Endothelial cell (in vitro differentiated cells): ENCODE data around the gene S100A2. TPM values are rescaled to one million over a fixed set of nuclear protein-coding genes. Genes with fewer than 3 reads are reported as not detected.

Experiments used
- DNase-seq: peaks from one replicate; pipeline ENCODE4 v3.0.0; 2021; ENCODE audit warnings: low spot score
- H3K27ac Mint-ChIP-seq: one replicate; pipeline ENCODE4 v1.8.0; 2021; ENCODE audit warnings: mixed read lengths, inconsistent platforms; ENCODE audit not compliant: unreplicated experiment
- H3K27me3 Mint-ChIP-seq: one replicate; pipeline ENCODE4 v1.8.0; 2021; ENCODE audit warnings: mild to moderate bottlenecking, moderate library complexity, mixed read lengths, inconsistent platforms; ENCODE audit not compliant: unreplicated experiment
- H3K36me3 Mint-ChIP-seq: one replicate; pipeline ENCODE4 v1.8.0; 2021; ENCODE audit warnings: mild to moderate bottlenecking, low read depth, mixed read lengths, inconsistent platforms; ENCODE audit not compliant: unreplicated experiment
- H3K4me1 Mint-ChIP-seq: one replicate; pipeline ENCODE4 v1.8.0; 2021; ENCODE audit warnings: mild to moderate bottlenecking, mixed read lengths, inconsistent platforms; ENCODE audit not compliant: unreplicated experiment
- H3K4me3 Mint-ChIP-seq: one replicate; pipeline ENCODE4 v1.8.0; 2021; ENCODE audit warnings: mild to moderate bottlenecking, mixed read lengths, inconsistent platforms; ENCODE audit not compliant: unreplicated experiment
- H3K9me3 Mint-ChIP-seq: one replicate; pipeline ENCODE4 v1.8.0; 2021; ENCODE audit warnings: mixed read lengths, inconsistent platforms; ENCODE audit not compliant: unreplicated experiment
- CTCF ChIP-seq: fragments of 200-600 bp; sonication (generic); IDR thresholded peaks from one replicate; pipeline ENCODE4 v1.5.0; 2021; ENCODE audit warnings: antibody characterized with exemption; ENCODE audit not compliant: unreplicated experiment
- total RNA-seq: library from RNA; stranded (reverse); fragmentation: NEBNext Ultra II Directional; extraction: Animal tissue kit (Norgen Biotek cat#: 25700); gene quantifications from one replicate; pipeline ENCODE4 v1.2.1, GENCODE V29; 2021; ENCODE audit not compliant: unreplicated experiment

Gene S100A2
- total RNA-seq, 1 donor from 2014 or later = not detected

DNA sequence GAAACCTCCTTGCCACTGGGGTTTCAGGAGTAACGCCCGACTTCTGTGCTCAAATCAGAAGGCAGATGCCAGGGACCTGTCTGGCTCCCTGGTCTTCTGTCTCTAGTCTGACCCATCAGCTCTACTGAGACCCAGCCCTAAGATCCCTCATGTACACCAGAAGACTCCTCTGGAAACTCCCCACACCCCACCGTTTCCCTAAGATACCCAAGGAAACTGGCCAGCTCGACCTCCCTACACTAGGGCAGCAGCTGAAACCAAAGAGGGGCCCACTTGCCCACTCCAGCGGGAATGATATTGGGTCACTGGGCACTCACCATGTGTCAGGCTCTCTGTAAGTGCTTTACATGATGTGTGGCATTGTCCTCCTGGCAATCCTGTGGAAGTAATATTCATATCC, 47.8 kb upstream of the S100A2 start:
- no peak for DNase-seq
- H3K9me3 Mint-ChIP-seq = no peaks in the 10 kb centered on the region
- no peak overlapping the region for H3K27ac Mint-ChIP-seq
- peaks cover 8% of the 10 kb centered on the region for H3K36me3 Mint-ChIP-seq
- TF ChIP-seq CTCF = no peak
- peaks cover 25% of the 10 kb centered on the region for H3K27me3 Mint-ChIP-seq
- H3K4me1 Mint-ChIP-seq = peaks cover 38% of the 10 kb centered on the region
- H3K4me3 Mint-ChIP-seq = no peak overlapping the region

GRCh38 chr1:153612755-153613331, 47.2 kb upstream of the S100A2 start, which contains the start of gene S100A16:
Gene S100A16 (minus strand): TSS chr1:153613137. CDS start chr1:153608151, 4,986 bp downstream.
- H3K36me3 Mint-ChIP-seq = peaks cover 8% of the 10 kb centered on the region
- no peak for DNase-seq
- H3K27ac Mint-ChIP-seq = no peak within 1 kb of the TSS
- H3K4me1 Mint-ChIP-seq = peaks cover 43% of the 10 kb centered on the region
- TF ChIP-seq CTCF = no peak
- no peaks in the 10 kb centered on the region for H3K9me3 Mint-ChIP-seq
- H3K4me3 Mint-ChIP-seq = no peak within 1 kb of the TSS
- H3K27me3 Mint-ChIP-seq = peaks cover 21% of the 10 kb centered on the region

DNA sequence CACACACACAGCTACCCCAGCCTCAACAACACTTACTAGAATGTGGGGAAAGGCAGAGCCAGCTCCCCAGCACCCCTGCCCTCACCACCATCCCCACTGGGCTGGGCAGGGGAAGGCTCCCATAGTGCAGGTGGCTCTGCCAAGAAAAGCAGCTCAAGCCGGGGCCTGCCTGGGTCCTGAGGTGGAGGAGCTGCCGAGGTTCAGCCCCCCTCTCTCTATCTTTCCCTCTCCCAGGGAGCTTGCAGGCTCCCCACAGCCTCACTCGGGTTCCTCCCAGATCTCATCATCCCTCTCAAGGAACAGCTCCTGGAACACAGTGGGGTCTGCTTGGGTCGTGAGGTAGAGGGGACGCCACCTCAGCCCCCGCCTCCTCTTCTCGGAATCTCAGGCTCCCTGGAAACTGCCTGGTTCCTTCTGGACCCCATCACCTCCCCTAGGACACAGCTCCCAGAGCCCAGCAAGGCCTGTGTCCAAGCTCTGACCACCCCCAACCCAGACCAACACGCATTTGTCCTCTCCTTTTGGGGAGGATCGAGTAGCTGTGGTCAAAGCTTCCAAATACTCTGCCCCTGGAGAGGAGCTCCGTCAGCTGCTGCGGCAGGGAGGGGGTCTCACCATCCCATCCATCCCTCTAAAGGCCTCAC, 46.6 kb upstream of the S100A2 start:
- peaks cover 47% of the 10 kb centered on the region for H3K4me1 Mint-ChIP-seq
- peak overlapping the region; percentile 58 for H3K27ac Mint-ChIP-seq
- peak overlapping the region; percentile 84 for H3K4me3 Mint-ChIP-seq
- TF ChIP-seq CTCF = no peak
- no peak for DNase-seq
- H3K9me3 Mint-ChIP-seq = no peaks in the 10 kb centered on the region
- peaks cover 8% of the 10 kb centered on the region for H3K36me3 Mint-ChIP-seq
- peaks cover 21% of the 10 kb centered on the region for H3K27me3 Mint-ChIP-seq

DNA sequence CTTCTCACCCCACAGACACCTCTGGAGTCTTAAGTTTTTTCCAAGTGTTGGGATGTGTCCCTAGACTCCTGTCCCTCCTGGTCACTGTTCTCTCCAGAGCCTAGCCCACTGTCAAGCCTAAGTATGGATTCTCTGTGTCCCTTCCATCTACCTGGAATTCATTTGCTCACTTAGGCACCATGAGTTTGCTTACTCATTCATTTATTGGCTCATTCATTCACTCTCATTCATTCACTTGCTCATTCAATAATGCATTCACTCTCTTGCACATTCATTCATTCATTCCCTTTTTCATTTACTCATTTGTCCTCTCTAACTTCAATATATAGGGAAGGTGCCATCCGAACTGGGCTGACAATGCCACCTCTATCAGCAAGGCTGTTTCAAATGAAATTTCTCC, 45.7 kb upstream of the S100A2 start:
- no peak for DNase-seq
- Mint-ChIP-seq H3K27me3 (peaks cover 21% of the 10 kb centered on the region), H3K9me3 (no peaks in the 10 kb centered on the region), H3K4me3 (peak overlapping the region; percentile 84), H3K36me3 (peaks cover 10% of the 10 kb centered on the region), H3K27ac (peak overlapping the region; percentile 58), H3K4me1 (peaks cover 56% of the 10 kb centered on the region)
- TF ChIP-seq CTCF = no peak

- Mint-ChIP-seq H3K9me3 (no peaks in the 10 kb centered on the region), H3K27ac (peak overlapping the region; percentile 58), H3K36me3 (peaks cover 11% of the 10 kb centered on the region), H3K27me3 (peaks cover 16% of the 10 kb centered on the region), H3K4me1 (peaks cover 56% of the 10 kb centered on the region), H3K4me3 (peak overlapping the region; percentile 84)
- DNase-seq = no peak
- no peak for TF ChIP-seq CTCF
Measured at GRCh38 chr1:153610811-153611301, 45.2 kb upstream of the S100A2 start.
